NCI-H2029 treated with DMSO at 0.1 percent for 48 hours (cell line): ENCODE measurements around the gene GDF3.
A peak's percentile ranks its signal among the peaks of the same experiment; 100 is the strongest.
"Not testable (repeated sequence)": the region's sequence is repeated elsewhere in the genome, so short reads cannot be mapped to it uniquely, and the experiment has no call there.

Source experiments
- DNase-seq: peaks from one replicate; lab custom pipeline; 2025; lab: John Stamatoyannopoulos, UW

GDF3 gene

GRCh38 chr12:7667125-7667524 lies 28.4 kb downstream of the GDF3 start:
- no peak for DNase-seq

DNA sequence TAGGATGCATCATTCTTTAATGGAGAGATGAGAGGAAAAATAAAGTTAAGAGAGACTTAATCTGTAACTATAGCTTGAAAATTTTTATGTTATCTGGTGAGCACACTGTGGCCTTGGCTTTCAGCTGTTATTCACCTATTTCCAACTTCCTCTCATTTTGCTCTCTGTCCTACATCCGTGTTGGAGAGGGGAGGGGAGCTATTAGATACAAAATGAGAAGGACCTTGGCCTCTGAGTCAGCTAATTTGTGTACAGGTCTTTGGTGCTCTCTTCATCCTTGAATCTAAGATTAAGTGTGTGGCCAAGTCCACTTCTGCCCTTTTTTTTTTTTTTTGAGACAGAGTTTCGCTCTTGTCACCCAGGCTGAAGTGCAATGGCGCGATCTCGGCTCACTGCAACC lies 29.0 kb downstream of the GDF3 start:
- DNase-seq, result no peak

- no peak for DNase-seq
These were observed 33.8 kb downstream of the GDF3 start for GRCh38 chr12:7661741-7662140.

GRCh38 chr12:7656121-7656520 lies 39.5 kb downstream of the GDF3 start:
- no peak for DNase-seq

GRCh38 chr12:7650091-7650490 lies 45.5 kb downstream of the GDF3 start:
- no peak for DNase-seq

DNA sequence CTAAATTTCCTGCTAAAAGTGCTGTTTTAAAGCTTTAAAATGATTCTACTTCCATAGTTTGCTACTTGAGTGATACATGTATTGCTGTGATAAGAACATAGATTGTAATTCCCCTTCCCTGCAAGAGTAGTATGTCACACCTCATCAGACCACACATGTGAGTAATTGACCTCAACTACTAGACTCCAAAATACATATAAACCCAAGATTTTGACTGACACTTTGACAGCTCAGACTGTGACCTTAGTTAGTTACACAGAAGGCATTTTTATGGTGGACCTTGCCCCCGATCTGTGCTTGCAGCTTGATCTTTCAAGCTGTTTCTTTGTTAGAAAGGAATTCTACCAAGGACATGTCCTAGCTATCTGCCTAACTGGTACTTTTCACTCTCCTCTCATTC lies 48.5 kb downstream of the GDF3 start:
- DNase-seq, result no peak

DNA sequence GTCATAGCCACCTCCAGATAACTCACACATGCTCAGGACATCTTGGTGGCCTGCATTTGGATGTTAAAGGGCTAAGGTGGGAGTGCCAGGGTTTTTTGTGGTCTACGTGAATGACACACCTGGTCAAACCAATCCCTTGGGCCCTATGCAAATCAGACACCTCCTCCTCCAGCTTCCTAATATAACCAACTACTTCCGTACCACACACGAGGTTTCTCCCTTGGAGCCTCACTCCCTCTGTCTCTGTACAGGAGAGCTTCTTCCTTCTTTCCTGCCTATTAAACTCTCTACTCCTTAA lies 49.4 kb downstream of the GDF3 start:
- DNase-seq, result no peak

- DNase-seq, result peak; percentile 22
These were observed 50.0 kb downstream of the GDF3 start for GRCh38 chr12:7645395-7646177.

DNA sequence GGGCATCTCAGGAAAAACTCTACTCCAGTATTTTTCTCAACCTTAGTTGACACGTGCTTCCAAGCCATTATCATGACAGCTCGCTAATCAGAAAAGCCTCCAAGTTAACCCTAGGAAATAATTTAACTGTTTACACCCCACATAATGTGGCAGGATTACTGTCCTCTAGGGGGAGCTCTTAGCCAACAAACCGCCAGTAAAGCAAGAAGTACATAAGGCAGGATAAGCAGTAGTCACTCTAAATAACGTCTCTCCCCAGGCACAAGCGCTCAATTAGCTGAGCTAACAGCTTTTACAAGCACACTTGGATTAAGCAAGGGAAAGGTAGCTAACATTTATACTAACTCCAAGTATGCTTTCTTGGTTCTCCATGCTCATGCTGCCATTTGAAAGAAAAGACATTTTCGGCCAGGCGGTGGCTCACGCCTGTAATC lies 52.7 kb downstream of the GDF3 start:
- DNase-seq, result no peak

- no peak for DNase-seq
These were observed 53.3 kb downstream of the GDF3 start for GRCh38 chr12:7642287-7642686.

GRCh38 chr12:7640123-7640995 lies 55.2 kb downstream of the GDF3 start:
- DNase-seq, result not testable (repeated sequence)
